ENCODE measurements around the gene EEF2. TPM values are rescaled to one million over a fixed set of nuclear protein-coding genes. Genes with fewer than 3 reads are reported as not detected.

The EEF2 gene
- 1,000 to 10,000 TPM in 2 of 4 donors, 100 to 1,000 TPM in 2; 936 to 2,469 (median 1,635) TPM for total RNA-seq

DNA sequence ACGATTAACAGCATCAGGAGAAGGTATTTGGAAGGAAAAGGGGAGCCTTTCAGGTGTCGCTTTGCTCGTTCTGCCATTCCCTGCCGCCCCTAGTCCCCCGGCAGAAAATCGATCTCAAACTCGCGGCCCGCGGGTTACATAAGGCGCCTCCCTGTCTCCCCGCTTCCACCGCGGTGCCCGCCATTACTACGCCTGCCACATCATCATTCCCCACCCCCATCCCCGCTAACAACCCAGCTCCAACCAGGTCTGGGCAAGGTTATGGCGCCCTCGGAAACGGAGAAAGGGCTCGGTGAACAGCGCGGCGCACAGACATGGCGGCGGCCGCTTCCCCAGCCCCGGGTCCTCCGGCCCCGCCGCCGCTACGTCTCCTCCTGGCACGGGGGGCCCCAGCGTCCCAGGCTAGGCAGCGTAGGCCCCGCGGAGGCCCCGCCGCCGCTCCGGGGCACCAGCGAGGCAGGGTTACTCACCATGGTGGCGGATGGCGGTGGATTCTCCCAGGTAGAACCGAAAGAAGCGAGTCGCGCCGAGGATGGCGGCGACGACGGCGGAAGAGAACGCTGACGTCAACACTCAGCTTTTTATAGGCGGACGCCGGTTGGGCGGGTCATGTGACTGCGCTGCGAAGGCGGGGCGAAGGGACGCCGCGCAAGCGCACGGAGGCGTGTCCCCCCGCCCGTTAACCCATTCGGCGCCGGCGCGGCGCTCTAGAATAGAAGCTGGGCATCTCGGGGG is at the start of gene EEF2:
Gene EEF2 (minus strand): TSS at position 556 of the 735 bp plus-strand sequence. CDS start 83 bp downstream, at position 473.
- TF ChIP-seq, protein P1, sequence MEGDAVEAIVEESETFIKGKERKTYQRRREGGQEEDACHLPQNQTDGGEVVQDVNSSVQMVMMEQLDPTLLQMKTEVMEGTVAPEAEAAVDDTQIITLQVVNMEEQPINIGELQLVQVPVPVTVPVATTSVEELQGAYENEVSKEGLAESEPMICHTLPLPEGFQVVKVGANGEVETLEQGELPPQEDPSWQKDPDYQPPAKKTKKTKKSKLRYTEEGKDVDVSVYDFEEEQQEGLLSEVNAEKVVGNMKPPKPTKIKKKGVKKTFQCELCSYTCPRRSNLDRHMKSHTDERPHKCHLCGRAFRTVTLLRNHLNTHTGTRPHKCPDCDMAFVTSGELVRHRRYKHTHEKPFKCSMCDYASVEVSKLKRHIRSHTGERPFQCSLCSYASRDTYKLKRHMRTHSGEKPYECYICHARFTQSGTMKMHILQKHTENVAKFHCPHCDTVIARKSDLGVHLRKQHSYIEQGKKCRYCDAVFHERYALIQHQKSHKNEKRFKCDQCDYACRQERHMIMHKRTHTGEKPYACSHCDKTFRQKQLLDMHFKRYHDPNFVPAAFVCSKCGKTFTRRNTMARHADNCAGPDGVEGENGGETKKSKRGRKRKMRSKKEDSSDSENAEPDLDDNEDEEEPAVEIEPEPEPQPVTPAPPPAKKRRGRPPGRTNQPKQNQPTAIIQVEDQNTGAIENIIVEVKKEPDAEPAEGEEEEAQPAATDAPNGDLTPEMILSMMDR (IDR thresholded peaks at IDR 0.05): peak in 2 of 4 experiments; percentile 41 to 53
- peak; percentile 96 to 100 for TF ChIP-seq POLR2A (IDR thresholded peaks at IDR 0.05)
- no peaks in the 10 kb centered on the region for H3K36me3 ChIP-seq
- H3K4me3 ChIP-seq: peak within 1 kb of the TSS; percentile 67 to 85
- peak; percentile 90 to 92 for DNase-seq
- intact Hi-C loops (cut with DNase I; ENCODE audit: low total_unique reads): loop anchor here (10.0 kb wide), 1 partner anchor 220 kb away; no protein-coding TSS in a partner anchor
- peak within 1 kb of the TSS; percentile 94 to 96 for H3K27ac ChIP-seq
- H3K4me1 ChIP-seq: peaks cover 0 to 11% of the 10 kb centered on the region in 2 donors
- no peaks in the 10 kb centered on the region for H3K9me3 ChIP-seq
- no peaks in the 10 kb centered on the region for H3K27me3 ChIP-seq

DNA sequence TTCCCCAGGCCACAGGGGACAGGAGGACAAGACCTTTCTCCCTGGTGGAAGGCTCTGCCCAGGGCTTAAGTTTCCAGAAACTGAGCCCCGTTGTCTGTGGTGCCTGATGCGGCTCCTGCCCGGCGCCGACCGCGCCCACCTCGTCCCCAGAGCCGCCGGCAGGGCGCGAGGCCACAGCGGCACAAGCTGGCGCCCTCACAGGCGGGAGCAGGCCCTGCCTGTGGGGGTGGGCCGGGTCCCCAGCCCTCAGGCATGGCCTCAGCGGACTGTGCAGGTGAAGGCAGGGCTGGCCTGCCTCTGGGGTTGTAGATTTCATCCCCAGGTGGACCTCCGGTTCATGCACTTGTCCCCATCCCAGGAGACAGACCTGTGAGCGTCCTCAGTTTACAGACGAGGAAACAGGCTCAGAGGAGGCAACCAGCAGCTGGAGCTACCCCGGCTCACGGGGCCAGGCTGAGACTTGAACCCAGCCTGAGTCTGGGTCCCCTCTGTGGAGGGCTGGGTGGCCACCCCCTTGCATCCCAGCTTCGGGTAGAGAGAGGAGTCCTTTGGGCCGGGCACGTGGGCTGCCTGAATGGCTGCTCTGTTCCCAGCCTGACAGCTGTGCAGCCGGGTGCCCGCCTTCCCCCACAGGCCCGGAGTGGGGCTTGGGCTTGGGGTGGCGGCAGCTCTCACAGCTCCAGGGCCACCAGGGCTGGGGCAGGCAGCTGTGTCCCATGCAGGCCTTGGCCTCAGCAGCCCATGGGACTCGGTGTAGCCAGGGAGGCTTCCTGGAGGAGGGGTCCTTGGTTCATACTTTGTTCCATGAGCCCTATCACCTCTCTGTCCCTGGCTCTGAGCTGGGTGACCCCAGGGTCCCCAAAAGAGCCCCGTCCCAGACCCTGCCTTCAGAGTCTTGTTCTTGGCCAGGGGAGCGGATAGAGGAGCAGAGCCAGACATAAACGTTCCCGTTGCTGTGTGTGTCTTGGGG is 49.1 kb upstream of the EEF2 start:
- H3K27ac ChIP-seq: no peak overlapping the region
- H3K36me3 ChIP-seq: no peaks in the 10 kb centered on the region
- intact Hi-C loops (cut with DNase I; ENCODE audit: low total_unique reads): no loop called here

DNA sequence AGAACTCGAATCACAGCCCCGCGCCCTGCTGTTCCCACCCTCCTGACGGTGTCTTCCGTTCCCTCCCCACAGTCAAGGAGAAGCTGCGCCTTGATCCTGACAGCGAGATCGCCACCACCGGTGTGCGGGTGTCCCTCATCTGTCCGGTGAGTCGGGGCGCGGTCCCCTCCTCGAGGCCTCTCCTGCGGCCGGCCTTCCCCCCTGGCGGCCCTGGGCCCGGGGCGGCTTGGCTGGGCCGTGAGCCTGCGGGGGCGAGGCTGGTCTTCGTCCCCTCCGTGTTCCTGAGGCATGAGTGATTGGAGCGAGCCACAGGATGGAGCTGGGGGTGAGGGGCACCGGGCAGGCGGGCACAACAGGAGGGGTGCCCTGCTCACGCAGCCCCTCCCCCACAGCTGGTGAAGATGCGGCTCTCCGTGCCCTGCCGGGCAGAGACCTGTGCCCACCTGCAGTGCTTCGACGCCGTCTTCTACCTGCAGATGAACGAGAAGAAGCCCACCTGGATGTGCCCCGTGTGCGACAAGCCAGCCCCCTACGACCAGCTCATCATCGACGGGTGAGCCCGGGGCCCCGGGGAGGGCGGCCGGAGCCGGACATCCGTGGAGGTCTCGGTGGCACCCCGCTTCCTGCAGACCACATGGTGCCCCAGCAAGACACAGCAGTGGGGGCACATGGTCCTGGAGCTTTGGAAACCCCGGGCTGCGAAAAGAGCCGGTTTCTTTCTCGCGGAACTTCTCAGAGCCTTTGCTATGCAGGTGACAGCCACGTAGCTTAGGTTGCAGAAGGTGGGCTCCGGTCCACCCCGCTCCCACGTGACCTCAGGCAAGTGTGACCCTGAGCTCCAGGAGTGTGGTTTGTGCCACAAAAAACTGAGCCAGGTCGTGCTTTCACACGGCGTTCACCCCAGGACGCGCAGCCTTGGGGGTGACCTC is 48.0 kb upstream of the EEF2 start:
- H3K4me3 ChIP-seq: no peak overlapping the region
- H3K36me3 ChIP-seq: no peaks in the 10 kb centered on the region
- H3K9me3 ChIP-seq: no peaks in the 10 kb centered on the region
- intact Hi-C loops (cut with DNase I; ENCODE audit: low total_unique reads): no loop called here
- no peaks in the 10 kb centered on the region for H3K27me3 ChIP-seq
- no peak overlapping the region for H3K27ac ChIP-seq
- H3K4me1 ChIP-seq: no peaks in the 10 kb centered on the region
- no peak for DNase-seq
- TF ChIP-seq, protein P1 (IDR thresholded peaks at IDR 0.05): no peak
- TF ChIP-seq POLR2A (IDR thresholded peaks at IDR 0.05): no peak

More for the DNA sequence above, 49.1 kb upstream of the EEF2 start:
- TF ChIP-seq, protein P1 (IDR thresholded peaks at IDR 0.05): no peak
- no peak for DNase-seq
- H3K9me3 ChIP-seq: no peaks in the 10 kb centered on the region
- H3K27me3 ChIP-seq: no peaks in the 10 kb centered on the region
- H3K4me3 ChIP-seq: no peak overlapping the region
- H3K4me1 ChIP-seq: no peaks in the 10 kb centered on the region

DNA sequence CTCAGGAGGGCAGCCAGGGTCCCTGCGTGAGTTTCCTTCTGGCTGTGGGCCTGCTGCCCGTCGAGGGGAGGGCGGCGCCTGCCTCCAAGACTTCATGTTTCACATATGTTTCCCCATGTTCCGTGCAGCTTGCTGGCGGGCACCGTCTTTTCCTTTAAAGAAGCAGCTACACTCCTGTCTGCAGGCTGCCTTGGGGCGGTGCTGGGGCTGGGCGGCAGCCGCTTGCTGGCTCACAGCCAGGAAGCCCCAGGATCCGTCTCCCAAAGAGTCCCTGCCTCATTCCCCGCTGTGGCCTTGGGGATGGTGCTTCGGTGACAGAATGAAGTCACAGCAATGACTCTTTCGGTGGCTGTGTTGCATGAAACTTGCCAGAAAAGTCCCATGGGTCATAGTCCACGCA is 47.2 kb upstream of the EEF2 start:
- Histone ChIP-seq H3K9me3 (no peaks in the 10 kb centered on the region), H3K27ac (no peak overlapping the region), H3K4me1 (no peaks in the 10 kb centered on the region), H3K27me3 (no peaks in the 10 kb centered on the region), H3K36me3 (no peaks in the 10 kb centered on the region), H3K4me3 (no peak overlapping the region)
- intact Hi-C loops (cut with DNase I; ENCODE audit: low total_unique reads): no loop called here
- TF ChIP-seq, protein P1 (IDR thresholded peaks at IDR 0.05): no peak
- no peak for TF ChIP-seq POLR2A (IDR thresholded peaks at IDR 0.05)
- DNase-seq: no peak

All from uterus (tissue), 4 donors.